ENCODE measurements around the gene BOD1L1. TPM values are rescaled to one million over a fixed set of nuclear protein-coding genes. Genes with fewer than 3 reads are reported as not detected.

BOD1L1 gene
- total and polyA plus RNA-seq, 2 donors (not counting 1 experiment from before 2014, with no cell fraction given): 20.2 to 109 TPM

- H3K36me3 ChIP-seq (replicated peaks in 1 of 2; ENCODE audit: control extremely low read depth in 1 of 2, control insufficient read depth in 1 of 2, extremely low read depth in 1 of 2, insufficient read depth in 2 of 2, low read length in 1 of 2): peaks cover 6 to 83% of the 10 kb centered on the region in 2 experiments
- H3K27ac Mint-ChIP-seq: no peak overlapping the region
- H3K4me3 Mint-ChIP-seq: no peak overlapping the region
- H3K4me1 ChIP-seq (ENCODE audit: control insufficient read depth in 2 of 2, insufficient read depth in 2 of 2, low read length in 2 of 2): no peaks in the 10 kb centered on the region
- no peaks in the 10 kb centered on the region for H3K79me2 ChIP-seq (ENCODE audit: control insufficient read depth, insufficient read depth, low read length)
- H3K9me3 ChIP-seq (ENCODE audit: control extremely low read depth in 1 of 3, control insufficient read depth in 2 of 3, insufficient read depth in 1 of 3, low read length in 2 of 3): no peaks in the 10 kb centered on the region
- H3K27me3 ChIP-seq (replicated peaks in 1 of 4; ENCODE audit: control extremely low read depth in 1 of 4, control insufficient read depth in 3 of 4, insufficient read depth in 4 of 4, low read length in 3 of 4): no peaks in the 10 kb centered on the region
- TF ChIP-seq CTCF (IDR thresholded peaks at IDR 0.05) (no peak), EZH2 (IDR thresholded peaks at IDR 0.05; ENCODE audit: borderline replicate concordance, insufficient read depth, low read depth, low read length, poor library complexity, severe bottlenecking) (no peak)
- H3K27me3 Mint-ChIP-seq: no peaks in the 10 kb centered on the region
- DNase-seq: no peak
- no peak overlapping the region for H3K27ac ChIP-seq (ENCODE audit: low read length in 2 of 2)
- H3K9me3 Mint-ChIP-seq (ENCODE audit: insufficient read depth): no peaks in the 10 kb centered on the region
- no peak overlapping the region for H3K4me3 ChIP-seq (ENCODE audit: control extremely low read depth in 1 of 5, extremely low read depth in 1 of 5, insufficient read depth in 1 of 5, low read depth in 2 of 5, low read length in 4 of 5)
- ChIA-PET CTCF (no interaction called here), POLR2A (no interaction called here)
- ATAC-seq (ENCODE audit: low read depth): no peak
- WGBS (ENCODE audit: insufficient coverage): no CpG with 5 or more reads among the region's 4 CpGs
- H3K9ac ChIP-seq (ENCODE audit: low read length): no peak overlapping the region
- H2AFZ ChIP-seq (ENCODE audit: insufficient read depth, low read depth, low read length, poor library complexity, severe bottlenecking): no peak overlapping the region
- no peak overlapping the region for H3K4me2 ChIP-seq (replicated peaks; ENCODE audit: low read depth, low read length, poor library complexity, severe bottlenecking)
- no peaks in the 10 kb centered on the region for H4K20me1 ChIP-seq (ENCODE audit: control insufficient read depth, insufficient read depth, low read length, poor library complexity, severe bottlenecking)
- no peaks in the 10 kb centered on the region for H3K4me1 Mint-ChIP-seq
- intact Hi-C loops (cut with micrococcal nuclease): no loop called here
Measured at GRCh38 chr4:13592220-13592619, 35.3 kb downstream of the BOD1L1 start.

- intact Hi-C loops (cut with micrococcal nuclease): no loop called here
- no peak overlapping the region for H3K4me3 Mint-ChIP-seq
- DNase-seq (no peak), ATAC-seq (ENCODE audit: low read depth) (no peak)
- no peak overlapping the region for H2AFZ ChIP-seq (ENCODE audit: insufficient read depth, low read depth, low read length, poor library complexity, severe bottlenecking)
- H3K4me2 ChIP-seq (replicated peaks; ENCODE audit: low read depth, low read length, poor library complexity, severe bottlenecking): no peak overlapping the region
- no peaks in the 10 kb centered on the region for H3K79me2 ChIP-seq (ENCODE audit: control insufficient read depth, insufficient read depth, low read length)
- H3K4me1 Mint-ChIP-seq: no peaks in the 10 kb centered on the region
- TF ChIP-seq EZH2 (IDR thresholded peaks at IDR 0.05; ENCODE audit: borderline replicate concordance, insufficient read depth, low read depth, low read length, poor library complexity, severe bottlenecking) (no peak), CTCF (IDR thresholded peaks at IDR 0.05) (no peak)
- H4K20me1 ChIP-seq (ENCODE audit: control insufficient read depth, insufficient read depth, low read length, poor library complexity, severe bottlenecking): no peaks in the 10 kb centered on the region
- no peaks in the 10 kb centered on the region for H3K27me3 ChIP-seq (replicated peaks in 1 of 4; ENCODE audit: control extremely low read depth in 1 of 4, control insufficient read depth in 3 of 4, insufficient read depth in 4 of 4, low read length in 3 of 4)
- ChIA-PET POLR2A (no interaction called here), CTCF (interaction anchor here (0.8 to 1.6 kb wide), 2 partner anchors 16 to 37 kb away, joined by 3 read pairs; partner anchors contain the start of gene BOD1L1)
- H3K9me3 ChIP-seq (ENCODE audit: control extremely low read depth in 1 of 3, control insufficient read depth in 2 of 3, insufficient read depth in 1 of 3, low read length in 2 of 3): no peaks in the 10 kb centered on the region
- H3K4me1 ChIP-seq (ENCODE audit: control insufficient read depth in 2 of 2, insufficient read depth in 2 of 2, low read length in 2 of 2): no peaks in the 10 kb centered on the region
- H3K27me3 Mint-ChIP-seq: no peaks in the 10 kb centered on the region
- no peak overlapping the region for H3K27ac Mint-ChIP-seq
- peaks cover 10 to 85% of the 10 kb centered on the region in 2 experiments for H3K36me3 ChIP-seq (replicated peaks in 1 of 2; ENCODE audit: control extremely low read depth in 1 of 2, control insufficient read depth in 1 of 2, extremely low read depth in 1 of 2, insufficient read depth in 2 of 2, low read length in 1 of 2)
- no peak overlapping the region for H3K9ac ChIP-seq (ENCODE audit: low read length)
- no CpG with 5 or more reads among the region's 2 CpGs for WGBS (ENCODE audit: insufficient coverage)
- no peak overlapping the region for H3K27ac ChIP-seq (ENCODE audit: low read length in 2 of 2)
- no peak overlapping the region for H3K4me3 ChIP-seq (ENCODE audit: control extremely low read depth in 1 of 5, extremely low read depth in 1 of 5, insufficient read depth in 1 of 5, low read depth in 2 of 5, low read length in 4 of 5)
- H3K9me3 Mint-ChIP-seq (ENCODE audit: insufficient read depth): no peaks in the 10 kb centered on the region
Measured at GRCh38 chr4:13590766-13591165, 36.8 kb downstream of the BOD1L1 start.

Measured in B cell (primary cell).